GM10248 (cell line): Measurements from ENCODE around the gene DUSP1.

Experiments used
- CTCF ChIA-PET: fragments of 300-600 bp; sonication (Branson Sonifier 250); formaldehyde crosslinking; extraction: SDS; loops from one replicate; lab custom pipeline; 2021; ENCODE audit warnings: antibody characterized with exemption; lab: Yijun Ruan, JAX
- POLR2A ChIA-PET: fragments of 350-650 bp; sonication (Branson Sonifier 250); formaldehyde crosslinking; extraction: SDS; loops from one replicate; lab custom pipeline; 2020; ENCODE audit warnings: antibody characterized with exemption; lab: Yijun Ruan, JAX
- DNase-seq: peaks from one replicate; pipeline ENCODE4 v3.0.0; 2012; ENCODE audit errors: extremely low spot score
- TF ChIP-seq, protein P1 (sequence below): IDR thresholded peaks from 2 replicates; pipeline ENCODE4 v1.5.1; 2012; ENCODE audit warnings: mild to moderate bottlenecking, low read depth; ENCODE audit errors: extremely low read depth, missing control alignments, control extremely low read depth

Gene DUSP1

DNA sequence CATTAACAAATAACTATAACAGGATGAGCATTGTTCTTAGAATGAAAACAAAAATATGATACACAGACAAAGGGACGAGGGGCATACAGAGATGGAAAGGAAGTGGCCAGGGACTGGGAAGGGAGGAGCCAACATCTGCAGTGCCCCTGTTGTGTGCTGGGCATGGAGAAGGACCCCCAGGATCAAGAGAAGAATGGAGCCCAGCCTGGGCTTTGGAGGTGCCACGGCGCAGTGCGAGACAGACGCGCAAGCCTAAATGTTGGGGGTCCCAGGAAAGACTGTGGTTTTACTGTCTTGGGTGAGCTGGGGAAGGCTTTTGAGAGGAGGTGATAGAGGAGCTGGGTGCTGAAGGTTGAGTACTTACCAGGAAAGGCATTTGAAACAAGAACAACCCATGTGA, 28.4 kb upstream of the DUSP1 start:
- TF ChIP-seq, protein P1, sequence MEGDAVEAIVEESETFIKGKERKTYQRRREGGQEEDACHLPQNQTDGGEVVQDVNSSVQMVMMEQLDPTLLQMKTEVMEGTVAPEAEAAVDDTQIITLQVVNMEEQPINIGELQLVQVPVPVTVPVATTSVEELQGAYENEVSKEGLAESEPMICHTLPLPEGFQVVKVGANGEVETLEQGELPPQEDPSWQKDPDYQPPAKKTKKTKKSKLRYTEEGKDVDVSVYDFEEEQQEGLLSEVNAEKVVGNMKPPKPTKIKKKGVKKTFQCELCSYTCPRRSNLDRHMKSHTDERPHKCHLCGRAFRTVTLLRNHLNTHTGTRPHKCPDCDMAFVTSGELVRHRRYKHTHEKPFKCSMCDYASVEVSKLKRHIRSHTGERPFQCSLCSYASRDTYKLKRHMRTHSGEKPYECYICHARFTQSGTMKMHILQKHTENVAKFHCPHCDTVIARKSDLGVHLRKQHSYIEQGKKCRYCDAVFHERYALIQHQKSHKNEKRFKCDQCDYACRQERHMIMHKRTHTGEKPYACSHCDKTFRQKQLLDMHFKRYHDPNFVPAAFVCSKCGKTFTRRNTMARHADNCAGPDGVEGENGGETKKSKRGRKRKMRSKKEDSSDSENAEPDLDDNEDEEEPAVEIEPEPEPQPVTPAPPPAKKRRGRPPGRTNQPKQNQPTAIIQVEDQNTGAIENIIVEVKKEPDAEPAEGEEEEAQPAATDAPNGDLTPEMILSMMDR = no peak
- DNase-seq = no peak
- ChIA-PET CTCF (interaction anchor here (1.0 to 2.5 kb wide), 5 partner anchors 27 to 85 kb away, joined by 3 to 24 read pairs (median 4); partner anchors contain the start of gene DUSP1), POLR2A (interaction anchor here (1.4 kb wide), 1 partner anchor 29 kb away, joined by 7 read pairs; the partner anchor contains the start of gene DUSP1)

DNA sequence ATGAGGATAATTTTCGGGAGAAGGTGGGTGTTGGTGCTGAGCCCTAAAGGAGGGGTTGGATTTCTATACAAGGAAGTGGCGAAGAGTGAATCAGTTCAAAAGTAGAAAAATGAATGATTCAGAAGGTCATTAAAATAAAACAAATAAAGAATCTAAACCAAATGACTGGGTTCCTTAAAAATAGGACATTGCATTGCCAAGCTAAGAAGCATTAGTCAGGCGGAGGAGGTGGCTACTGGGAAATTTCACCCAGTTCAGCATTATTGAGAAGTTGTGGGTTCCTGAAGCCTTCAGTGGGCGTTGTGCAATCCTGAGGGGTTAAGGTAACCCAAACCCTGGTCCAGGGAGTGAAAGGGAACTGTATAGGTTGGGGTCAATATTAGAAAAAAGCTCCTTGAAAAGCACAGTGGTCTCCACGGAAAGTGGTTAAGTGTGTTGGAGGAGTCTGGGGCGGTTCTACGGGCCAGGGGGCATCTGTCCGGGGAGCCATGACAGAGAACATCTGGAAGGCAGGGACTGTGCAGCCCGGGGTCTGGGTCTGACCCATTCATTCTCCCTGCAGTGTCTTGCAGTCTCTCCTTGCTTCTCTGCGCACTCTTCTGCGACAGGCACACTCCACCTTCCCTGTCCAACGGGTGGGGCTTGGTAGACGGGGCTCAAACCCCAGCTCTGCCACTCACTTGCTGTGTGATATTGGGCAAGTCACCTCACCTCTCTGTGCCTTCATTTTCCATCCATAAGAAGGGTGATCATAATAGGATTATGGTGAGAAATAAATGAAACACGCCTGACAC, 27.6 kb upstream of the DUSP1 start:
- ChIA-PET CTCF (interaction anchor here (1.0 to 2.5 kb wide), 6 partner anchors 10 to 84 kb away, joined by 3 to 24 read pairs (median 4); partner anchors contain the start of gene DUSP1), POLR2A (interaction anchor here (1.9 kb wide), 1 partner anchor 28 kb away, joined by 14 read pairs; the partner anchor contains the start of gene DUSP1)
- TF ChIP-seq, protein P1 = no peak
- peak; percentile 28 for DNase-seq

DNA sequence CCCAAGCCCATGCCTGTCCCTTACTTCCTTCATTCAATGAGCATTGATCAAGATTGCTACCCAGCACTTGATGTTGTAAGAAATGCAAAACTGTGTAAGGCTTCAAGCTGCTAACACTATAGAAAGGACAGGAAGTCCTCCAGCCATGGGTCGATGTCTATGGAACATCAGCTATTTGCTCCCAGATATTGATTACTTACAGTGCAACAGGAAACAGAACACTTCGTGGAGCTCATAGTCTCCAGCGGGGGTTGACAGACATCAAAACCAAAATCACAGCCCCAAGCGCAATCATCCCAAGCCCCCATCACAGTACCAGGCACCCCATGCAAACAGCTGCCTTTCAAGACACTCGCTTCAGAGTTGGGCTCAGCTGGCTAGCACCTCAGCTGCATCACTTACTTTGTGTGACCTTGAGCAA, 26.8 kb upstream of the DUSP1 start:
- DNase-seq = peak; percentile 31
- CTCF ChIA-PET = interaction anchor here (0.8 to 2.5 kb wide), 7 partner anchors 8 to 83 kb away, joined by 3 to 24 read pairs (median 3); partner anchors contain the start of gene DUSP1
- TF ChIP-seq, protein P1 = no peak
- POLR2A ChIA-PET = interaction anchor here (1.9 kb wide), 1 partner anchor 27 kb away, joined by 14 read pairs; the partner anchor contains the start of gene DUSP1

DNA sequence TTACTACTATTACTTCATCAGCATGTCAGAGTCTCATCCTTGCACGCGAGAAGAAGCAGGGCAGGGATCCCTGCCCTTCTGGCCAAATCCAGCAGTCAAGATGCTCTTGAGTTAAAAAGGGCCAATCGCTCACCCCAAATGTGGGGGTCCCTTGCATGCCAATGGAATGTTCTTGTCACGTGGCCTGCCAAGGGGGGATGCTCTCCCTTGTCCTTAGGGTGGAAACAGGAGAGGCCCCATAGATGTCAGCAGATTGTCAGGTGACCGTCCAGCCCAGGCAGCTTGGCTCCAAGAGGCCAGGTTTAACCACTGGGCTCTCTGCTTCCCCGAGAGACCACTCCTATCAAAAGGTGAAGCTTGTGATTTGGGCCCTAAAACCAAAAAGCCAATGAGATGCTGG, 25.3 kb upstream of the DUSP1 start:
- ChIA-PET CTCF (interaction anchor here (1.3 to 8.7 kb wide), 4 partner anchors 7 to 25 kb away, joined by 4 to 57 read pairs (median 6); partner anchors contain the start of gene DUSP1), POLR2A (no interaction called here)
- TF ChIP-seq, protein P1 = no peak
- DNase-seq = no peak

DNA sequence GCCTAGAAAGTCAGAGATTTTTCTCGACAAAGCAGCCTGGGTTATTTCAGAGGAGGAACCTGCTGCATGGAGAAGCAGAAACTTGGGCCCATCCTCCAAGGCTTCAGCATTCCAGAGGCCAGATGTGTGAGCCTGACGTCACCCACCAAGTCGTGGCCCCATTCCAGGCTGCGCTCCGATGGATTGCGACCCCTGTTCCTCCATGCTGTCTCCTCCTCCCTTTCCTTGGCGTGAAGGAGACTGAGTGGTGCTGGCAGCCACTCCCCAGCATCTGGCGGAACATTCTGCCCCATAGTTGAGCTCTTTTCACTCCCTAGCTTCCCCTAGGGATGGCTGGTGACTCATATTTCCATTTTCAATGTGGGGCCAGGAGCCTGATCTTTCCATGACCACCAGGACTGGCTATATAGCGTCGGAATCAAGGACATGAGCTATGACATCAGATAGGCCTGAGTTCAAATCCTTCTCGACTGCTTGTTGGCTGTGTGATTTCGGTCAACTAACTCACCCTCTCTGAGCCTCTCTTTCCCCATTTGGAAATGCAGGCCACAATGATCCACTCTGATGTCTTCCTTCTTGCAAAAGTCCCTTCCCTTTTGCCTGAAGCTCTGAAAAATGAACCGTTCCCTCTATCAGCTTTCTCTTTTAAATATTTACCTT, 24.5 kb upstream of the DUSP1 start:
- TF ChIP-seq, protein P1 = no peak
- POLR2A ChIA-PET = interaction anchor here (1.3 kb wide), 1 partner anchor 24 kb away, joined by 3 read pairs; no protein-coding TSS in a partner anchor

More for the DNA sequence above, 24.5 kb upstream of the DUSP1 start:
- CTCF ChIA-PET = interaction anchor here (1.7 to 8.7 kb wide), 4 partner anchors 8 to 24 kb away, joined by 5 to 57 read pairs (median 8); partner anchors contain the start of gene DUSP1
- DNase-seq = no peak
